Activated CD8-positive, alpha-beta memory T cell treated with anti-CD3 and anti-CD28 coated beads for 36 hours (primary cell): Measurements from ENCODE around the gene VTI1A. TPM values are rescaled to one million over a fixed set of nuclear protein-coding genes. Genes with fewer than 3 reads are reported as not detected.
"Not testable (repeated sequence)": the region's sequence is repeated elsewhere in the genome, so short reads cannot be mapped to it uniquely, and the experiment has no call there.

Experiments
- CTCF ChIA-PET: fragments of 350-600 bp; sonication (Branson Sonifier 250); formaldehyde crosslinking; loops from one replicate; lab custom pipeline; 2021; ENCODE audit warnings: antibody characterized with exemption; lab: Charles Lee
- POLR2A ChIA-PET: fragments of 350-600 bp; sonication (Branson Sonifier 250); formaldehyde crosslinking; loops from one replicate; lab custom pipeline; 2021; ENCODE audit warnings: antibody characterized with exemption; lab: Charles Lee
- total RNA-seq, 2 experiments: library from RNA; stranded (reverse); gene quantifications; one replicate each; pipeline ENCODE4 v1.2.3, GENCODE V29; 2021

Gene VTI1A
- total RNA-seq, 2 experiments from 2014 or later, result 35.5 to 37.8 TPM

- ChIA-PET POLR2A (interaction anchor here (1.2 to 1.5 kb wide), 2 partner anchors 10 to 71 kb away, joined by 3 to 6 read pairs; no protein-coding TSS in a partner anchor), CTCF (interaction anchor here (1.0 to 1.1 kb wide), 2 partner anchors 13 kb away, joined by 3 read pairs; no protein-coding TSS in a partner anchor)
These were observed 760 bp upstream of the VTI1A start for GRCh38 chr10:112446055-112446854.

- ChIA-PET POLR2A (interaction anchor here (0.8 to 1.5 kb wide), 5 partner anchors 9 to 264 kb away, joined by 3 to 6 read pairs (median 3); partner anchors contain the start of gene GPAM), CTCF (no interaction called here)
These were observed 559 bp downstream of the VTI1A start for GRCh38 chr10:112447620-112447928.

GRCh38 chr10:112448888-112449287, 1.9 kb downstream of the VTI1A start:
- ChIA-PET POLR2A (no interaction called here), CTCF (interaction anchor here (2.0 kb wide), 1 partner anchor 23 kb away, joined by 7 read pairs; no protein-coding TSS in a partner anchor)

- POLR2A ChIA-PET, result interaction anchor here (0.7 to 2.1 kb wide), 3 partner anchors 8 to 81 kb away, joined by 3 to 6 read pairs (median 5); partner anchors contain the start of genes ACSL5, VTI1A and ZDHHC6
- CTCF ChIA-PET, result interaction anchor here (1.8 kb wide), 1 partner anchor 22 kb away, joined by 7 read pairs; no protein-coding TSS in a partner anchor
These were observed 8.1 kb downstream of the VTI1A start for GRCh38 chr10:112454910-112455779.

GRCh38 chr10:112456533-112456932, 9.5 kb downstream of the VTI1A start:
- CTCF ChIA-PET, result interaction anchor here (1.0 to 1.8 kb wide), 4 partner anchors 15 to 148 kb away, joined by 3 to 7 read pairs (median 4); no protein-coding TSS in a partner anchor
- POLR2A ChIA-PET, result interaction anchor here (0.6 to 2.1 kb wide), 3 partner anchors 9 to 169 kb away, joined by 3 to 6 read pairs (median 5); partner anchors contain the start of genes VTI1A and ZDHHC6

- ChIA-PET POLR2A (interaction anchor here (1.7 kb wide), 1 partner anchor 13 kb away, joined by 5 read pairs; the partner anchor contains the start of genes VTI1A and ZDHHC6), CTCF (no interaction called here)
These were observed 13.4 kb downstream of the VTI1A start for GRCh38 chr10:112460366-112460765.

GRCh38 chr10:112461029-112461887, 14.2 kb downstream of the VTI1A start:
- ChIA-PET POLR2A (interaction anchor here (1.7 kb wide), 1 partner anchor 14 kb away, joined by 5 read pairs; the partner anchor contains the start of genes VTI1A and ZDHHC6), CTCF (interaction anchor here (1.2 kb wide), 1 partner anchor 11 kb away, joined by 4 read pairs; no protein-coding TSS in a partner anchor)

GRCh38 chr10:112464074-112464473, 17.1 kb downstream of the VTI1A start:
- POLR2A ChIA-PET, CTCF ChIA-PET: not testable (repeated sequence)

GRCh38 chr10:112465299-112465883, 18.4 kb downstream of the VTI1A start:
- ChIA-PET POLR2A (no interaction called here), CTCF (no interaction called here)

DNA sequence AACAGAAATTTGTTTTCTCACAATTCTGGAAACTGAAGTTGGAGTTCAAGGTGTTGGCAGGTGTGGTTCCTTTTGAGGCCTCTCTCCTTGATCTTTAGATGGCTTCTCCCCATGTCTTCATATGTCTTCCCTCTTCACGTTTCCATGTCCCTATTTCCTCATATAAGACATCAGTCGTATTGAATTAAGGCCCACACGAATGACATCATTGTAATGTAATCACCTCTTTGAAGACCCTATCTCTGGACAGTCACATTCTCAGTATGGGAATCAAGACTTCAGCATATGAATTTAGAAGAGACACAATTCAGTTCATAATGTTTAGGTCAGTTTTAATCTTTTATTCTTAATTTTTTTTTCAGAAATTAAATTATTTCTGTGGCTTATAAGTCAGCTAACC, 19.8 kb downstream of the VTI1A start:
- POLR2A ChIA-PET, result no interaction called here
- CTCF ChIA-PET, result no interaction called here

- ChIA-PET CTCF (no interaction called here), POLR2A (no interaction called here)
These were observed 20.6 kb downstream of the VTI1A start for GRCh38 chr10:112467541-112468075.

DNA sequence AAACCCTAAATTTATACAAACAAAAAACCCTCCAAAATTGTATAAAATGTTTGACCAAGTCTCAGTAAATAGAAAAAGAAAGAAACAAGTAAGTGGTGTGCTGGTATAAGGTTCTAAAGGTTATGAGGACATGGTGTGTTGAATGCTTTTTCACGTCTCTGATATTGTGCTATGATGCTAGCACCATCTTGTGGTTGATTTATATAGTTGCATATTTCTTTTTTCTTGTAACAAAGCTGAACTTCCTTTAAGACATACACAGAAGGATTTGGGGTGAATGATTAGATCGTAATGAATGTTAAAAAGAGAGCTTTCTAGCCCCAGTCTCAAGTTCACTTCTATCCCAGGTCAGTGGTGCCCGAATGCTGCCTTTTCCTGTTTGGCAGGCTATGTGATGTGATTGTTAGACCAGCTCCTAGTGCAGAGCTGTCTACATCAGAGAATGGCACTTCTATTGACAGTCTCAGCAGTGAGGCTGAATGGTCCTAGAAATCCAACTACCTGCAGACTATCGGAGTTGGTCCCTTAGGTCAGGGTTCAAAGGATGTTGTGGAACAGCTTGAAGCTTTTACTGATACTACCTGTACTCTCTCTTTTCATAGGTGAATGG, 25.0 kb downstream of the VTI1A start:
- POLR2A ChIA-PET, result interaction anchor here (0.8 kb wide), 1 partner anchor 295 kb away, joined by 5 read pairs; no protein-coding TSS in a partner anchor
- CTCF ChIA-PET, result interaction anchor here (0.5 to 1.9 kb wide), 9 partner anchors 9 to 337 kb away, joined by 3 to 7 read pairs (median 3); no protein-coding TSS in a partner anchor

DNA sequence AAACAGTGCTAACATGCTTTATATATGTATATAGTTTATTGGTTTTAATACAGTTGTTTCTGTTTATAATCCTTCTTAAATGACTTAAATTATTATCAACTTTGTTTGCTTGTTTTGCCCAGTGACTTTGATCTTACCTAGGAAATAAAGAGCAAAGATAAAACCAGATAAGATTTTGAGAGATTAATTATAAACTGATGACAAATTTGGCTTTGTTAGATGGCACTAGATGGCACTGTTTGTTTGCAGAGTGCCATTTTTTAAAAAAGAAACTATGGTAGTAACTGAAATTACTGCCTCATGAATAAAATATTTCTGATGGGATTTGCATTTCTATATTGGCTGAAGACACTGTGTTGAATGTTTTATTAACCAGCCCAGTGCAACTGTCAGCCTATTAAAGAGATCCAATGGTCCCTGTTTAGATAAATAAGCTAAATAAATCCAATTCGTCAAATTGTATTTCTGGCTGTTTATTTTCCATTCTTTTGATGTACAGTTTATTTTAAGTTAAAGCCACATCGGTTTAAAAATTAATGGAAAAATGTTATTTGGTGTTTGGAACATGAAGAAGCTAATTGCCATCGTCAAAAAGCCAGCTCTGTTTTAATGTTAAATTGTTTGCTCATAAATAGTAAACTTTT, 28.7 kb downstream of the VTI1A start:
- POLR2A ChIA-PET, result no interaction called here
- CTCF ChIA-PET, result interaction anchor here (1.5 kb wide), 1 partner anchor 55 kb away, joined by 4 read pairs; no protein-coding TSS in a partner anchor

- POLR2A ChIA-PET, result no interaction called here
- CTCF ChIA-PET, result no interaction called here
These were observed 34.6 kb downstream of the VTI1A start for GRCh38 chr10:112481602-112482001.

DNA sequence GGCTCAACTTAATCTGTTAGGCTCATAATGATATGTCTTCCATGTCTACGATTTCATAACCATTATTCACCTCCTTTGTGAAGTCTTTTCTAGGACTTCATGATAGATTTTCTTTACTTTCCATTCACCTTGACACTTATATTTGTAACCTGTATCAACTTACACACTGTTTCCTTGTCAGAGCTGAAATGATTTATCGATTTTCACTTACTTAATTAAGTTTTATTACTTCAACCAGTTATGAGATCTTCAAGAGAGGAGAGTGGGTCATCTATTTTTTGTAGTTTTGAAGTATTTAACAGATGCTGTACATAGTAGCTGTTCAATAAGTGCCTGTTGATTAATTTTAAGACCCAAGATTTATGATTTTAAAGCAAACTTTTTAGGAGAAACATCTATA, 37.4 kb downstream of the VTI1A start:
- CTCF ChIA-PET, result no interaction called here
- POLR2A ChIA-PET, result interaction anchor here (0.7 kb wide), 1 partner anchor 334 kb away, joined by 5 read pairs; no protein-coding TSS in a partner anchor

DNA sequence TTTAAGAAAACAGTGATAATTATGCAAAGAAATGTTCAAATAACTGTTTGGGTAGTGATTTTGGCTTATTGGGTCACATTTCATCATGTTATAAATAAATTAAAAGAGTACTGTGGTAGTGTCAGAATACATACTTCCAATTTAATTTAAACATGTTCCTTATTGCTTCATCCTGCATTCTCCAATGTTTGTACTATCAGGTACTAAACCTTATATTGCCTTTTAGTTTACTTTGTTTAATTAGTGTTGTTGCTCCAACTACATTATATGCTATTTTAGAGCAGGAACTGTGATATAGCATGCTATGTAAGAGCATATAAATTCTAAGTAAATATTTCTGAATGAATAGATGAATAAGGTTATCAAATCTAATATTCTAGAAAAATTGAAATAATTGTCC, 40.9 kb downstream of the VTI1A start:
- POLR2A ChIA-PET, result no interaction called here
- CTCF ChIA-PET, result no interaction called here

DNA sequence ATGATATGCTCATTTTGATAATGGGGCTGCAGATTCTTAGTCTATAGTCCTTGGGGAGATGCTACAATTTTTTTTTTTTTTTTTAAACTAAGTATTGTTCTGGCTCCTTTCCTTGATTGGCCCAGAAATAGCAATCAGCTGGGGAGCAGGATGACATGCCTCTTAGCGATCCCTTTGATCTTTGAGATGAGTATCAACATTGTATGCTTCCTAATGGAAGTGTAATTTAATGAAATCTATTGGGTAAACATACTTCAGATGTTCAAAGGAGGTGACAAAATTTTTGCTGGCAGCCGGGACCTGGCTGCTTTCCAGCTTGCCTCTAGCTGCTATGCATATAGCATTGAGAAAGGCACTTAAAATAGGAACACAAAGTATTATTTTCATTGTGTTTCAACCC, 43.5 kb downstream of the VTI1A start:
- ChIA-PET CTCF (no interaction called here), POLR2A (interaction anchor here (0.7 kb wide), 1 partner anchor 38 kb away, joined by 6 read pairs; no protein-coding TSS in a partner anchor)
